Colon (tissue), 2 donors: ENCODE results near the gene SORCS2.
"Not testable (repeated sequence)": the region's sequence is repeated elsewhere in the genome, so short reads cannot be mapped to it uniquely, and the experiment has no call there.

Experiments used
- FAIRE-seq: peaks from 2 replicates; lab custom pipeline; 2012; peaks lifted over from hg19 to GRCh38; lab: Jason Lieb, UNC
- donor health status: control.
- donor health status: control.

The SORCS2 gene

DNA sequence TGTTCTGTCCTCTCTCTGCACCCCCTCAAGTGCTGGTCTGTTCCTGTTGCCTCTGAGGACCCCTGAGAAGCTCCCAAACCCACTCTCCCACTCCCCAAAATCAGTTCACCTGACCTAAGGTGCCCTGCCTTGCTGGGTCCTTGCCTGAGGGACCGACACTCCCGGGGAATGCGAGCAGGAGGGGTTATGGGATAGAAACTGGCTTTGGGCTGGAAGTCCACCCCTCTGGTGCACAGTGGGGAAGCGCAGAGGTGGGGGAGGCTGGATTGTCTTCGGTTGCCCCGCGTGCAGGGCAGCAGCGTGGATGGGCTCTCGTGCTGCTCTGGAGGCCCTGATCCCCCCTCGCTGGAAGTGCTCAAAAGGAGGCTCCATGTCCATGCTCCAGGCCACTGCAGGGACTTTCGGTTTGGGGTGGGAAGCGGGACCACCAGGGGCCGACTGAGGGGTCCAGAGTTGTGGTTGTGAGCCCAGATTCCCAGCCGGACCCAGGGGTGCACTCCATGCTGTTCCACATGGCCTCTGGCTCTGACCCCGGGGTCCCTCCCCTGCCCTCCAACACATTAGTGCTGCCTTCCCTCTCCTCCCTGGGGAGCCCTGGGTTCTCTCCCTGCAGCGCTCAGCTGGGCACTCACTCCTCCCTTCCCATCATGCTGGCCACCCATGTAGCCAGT, 7.6 kb downstream of the SORCS2 start:
- no peak for FAIRE-seq

DNA sequence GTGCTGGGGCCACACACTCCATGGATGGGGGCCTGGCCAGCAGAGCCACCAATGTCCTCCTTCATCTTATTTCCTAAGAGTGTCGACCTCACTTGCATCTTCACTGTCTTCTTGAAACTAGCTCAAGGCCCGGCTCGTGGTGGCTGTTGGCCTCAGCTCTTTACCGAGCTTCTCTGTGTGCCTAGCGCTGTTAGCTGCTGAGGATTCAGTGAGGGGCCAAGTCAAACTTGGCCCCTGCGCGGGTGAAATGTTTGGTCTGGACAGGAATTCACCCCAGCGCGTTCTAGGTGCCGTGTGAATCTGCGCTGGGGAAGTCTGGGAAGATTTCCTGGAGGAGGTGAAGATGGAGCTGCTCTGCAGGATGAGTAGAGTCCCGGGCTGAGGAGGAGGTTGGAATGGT, 8.5 kb downstream of the SORCS2 start:
- no peak for FAIRE-seq

GRCh38 chr4:7201420-7202305, 9.3 kb downstream of the SORCS2 start:
- no peak for FAIRE-seq

- FAIRE-seq: no peak
Measured at GRCh38 chr4:7202411-7202810, 10.1 kb downstream of the SORCS2 start.

DNA sequence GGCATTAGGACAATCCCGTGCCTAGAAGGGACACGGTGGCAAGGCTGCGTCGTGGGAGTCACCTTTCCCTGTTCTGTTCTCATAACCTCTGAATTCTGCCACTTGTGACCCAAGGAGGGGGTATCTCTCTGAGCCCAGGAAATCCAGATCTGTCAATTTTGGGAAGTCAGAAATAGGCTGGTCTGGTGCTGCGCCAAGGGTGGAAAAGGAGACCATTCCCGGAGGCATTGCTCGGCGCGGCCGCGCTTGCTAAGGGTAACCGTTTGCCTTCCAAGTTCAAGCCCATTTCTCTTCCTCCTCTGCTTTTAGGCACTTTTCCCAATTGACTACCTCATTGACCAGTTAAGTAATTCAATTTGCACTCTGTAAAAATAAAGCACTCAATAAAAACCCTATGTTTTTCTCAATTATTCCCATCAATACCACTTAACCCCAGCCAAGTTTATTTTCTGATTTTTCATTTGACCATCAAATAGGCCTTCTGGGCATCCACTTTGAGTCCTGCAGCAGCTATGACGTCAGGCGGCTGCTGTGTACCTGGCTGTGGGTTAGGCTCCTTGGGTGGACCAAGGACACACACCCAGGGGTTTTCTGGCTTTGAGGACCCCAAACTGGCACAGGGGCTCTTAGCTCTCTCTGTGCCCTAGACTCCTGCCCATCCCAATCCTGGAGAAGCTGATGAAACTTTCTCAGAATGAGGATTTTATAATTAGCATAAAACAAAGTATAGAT, 12.5 kb downstream of the SORCS2 start:
- FAIRE-seq: no peak

DNA sequence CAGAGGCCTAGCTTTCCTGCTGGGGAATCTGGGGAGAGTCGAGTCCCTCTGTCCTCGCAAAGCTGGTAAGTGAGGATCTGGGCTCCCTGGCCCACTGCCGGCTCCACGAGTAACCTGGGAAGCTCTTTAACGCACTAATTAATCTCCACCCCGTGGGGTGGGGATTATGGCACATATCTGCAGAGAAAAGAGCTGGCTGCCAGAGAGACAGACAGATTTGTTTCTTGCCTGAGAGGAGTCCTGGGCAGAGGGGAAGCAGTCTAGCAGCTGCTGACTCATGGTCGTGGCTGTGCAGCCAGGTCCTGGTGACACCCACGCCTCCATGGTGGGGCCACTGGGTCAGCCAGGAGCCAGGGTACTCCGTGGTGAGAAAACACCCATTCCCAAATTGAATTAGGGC, 14.0 kb downstream of the SORCS2 start:
- FAIRE-seq: no peak

GRCh38 chr4:7206911-7207567, 14.7 kb downstream of the SORCS2 start:
- no peak for FAIRE-seq

- FAIRE-seq: no peak
Measured at GRCh38 chr4:7207628-7208231, 15.4 kb downstream of the SORCS2 start.

DNA sequence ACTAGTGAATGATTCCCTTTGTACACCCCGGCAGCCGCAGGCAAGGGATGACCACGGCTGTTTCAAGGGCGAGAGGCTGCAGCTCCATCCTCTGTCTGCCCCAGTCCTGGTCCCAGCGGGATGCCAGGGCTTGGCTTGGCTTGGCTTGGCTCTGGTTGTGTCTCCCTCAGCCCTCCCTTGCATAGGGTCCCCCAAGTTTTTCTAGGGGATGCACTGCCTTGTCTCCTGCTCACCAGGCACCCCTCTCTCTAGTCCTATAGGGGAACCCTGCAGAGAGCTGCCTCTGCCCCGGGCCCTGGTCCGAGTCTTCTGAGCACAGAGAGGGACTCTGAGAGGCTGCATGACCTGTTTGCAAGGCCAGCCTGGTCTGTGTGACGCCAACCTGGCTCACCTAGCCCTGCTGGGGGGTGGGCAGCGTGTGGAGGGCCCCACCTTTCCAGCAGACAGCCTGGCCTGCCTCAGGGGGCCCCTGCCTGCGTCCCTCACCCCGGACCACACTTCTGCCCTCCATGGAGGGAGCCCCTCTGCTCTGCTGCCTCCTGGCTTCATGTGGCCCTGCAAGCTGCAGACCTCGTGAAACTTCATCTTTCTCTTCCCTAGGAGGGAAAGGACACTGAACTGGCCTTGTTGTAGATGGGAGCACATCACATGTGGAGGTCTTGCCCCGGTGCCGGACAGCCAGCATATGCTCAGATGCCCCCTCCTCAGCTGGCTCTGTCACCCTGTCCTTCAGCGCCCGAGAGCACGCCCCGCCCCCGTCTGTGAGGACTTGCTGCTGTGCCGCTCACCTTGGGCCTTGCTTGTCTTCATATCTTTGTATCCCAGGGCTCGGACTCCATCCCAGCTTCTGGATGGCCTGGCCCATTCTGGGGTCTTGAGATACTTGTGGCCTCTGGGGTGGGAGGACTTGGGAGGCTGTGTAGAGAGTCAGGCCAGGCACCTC, 16.4 kb downstream of the SORCS2 start:
- no peak for FAIRE-seq

DNA sequence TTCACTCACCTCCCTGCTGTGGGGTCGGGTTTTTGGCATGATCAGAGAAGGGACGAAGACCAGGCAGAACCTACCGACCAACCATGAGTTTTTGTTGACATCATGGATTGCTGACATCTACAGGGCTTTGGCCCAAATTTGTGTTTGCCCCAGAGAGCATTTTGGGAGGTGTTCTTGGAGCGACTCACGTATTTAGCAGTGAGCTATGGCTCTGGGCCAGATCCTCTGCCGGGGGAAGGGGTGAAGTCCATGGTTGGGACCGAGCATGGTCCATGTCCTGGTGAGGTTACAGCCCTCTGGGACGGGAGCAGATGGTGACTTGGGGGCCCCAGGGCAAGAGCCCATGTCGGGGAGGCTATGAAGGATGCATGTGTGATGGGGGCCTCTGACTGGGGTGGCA, 17.4 kb downstream of the SORCS2 start:
- FAIRE-seq: no peak

- FAIRE-seq: no peak
Measured at GRCh38 chr4:7210824-7211223, 18.5 kb downstream of the SORCS2 start.

GRCh38 chr4:7212101-7212674, 19.9 kb downstream of the SORCS2 start:
- no peak for FAIRE-seq

GRCh38 chr4:7212921-7213320, 20.6 kb downstream of the SORCS2 start:
- no peak for FAIRE-seq

GRCh38 chr4:7213807-7214206, 21.5 kb downstream of the SORCS2 start:
- no peak for FAIRE-seq

DNA sequence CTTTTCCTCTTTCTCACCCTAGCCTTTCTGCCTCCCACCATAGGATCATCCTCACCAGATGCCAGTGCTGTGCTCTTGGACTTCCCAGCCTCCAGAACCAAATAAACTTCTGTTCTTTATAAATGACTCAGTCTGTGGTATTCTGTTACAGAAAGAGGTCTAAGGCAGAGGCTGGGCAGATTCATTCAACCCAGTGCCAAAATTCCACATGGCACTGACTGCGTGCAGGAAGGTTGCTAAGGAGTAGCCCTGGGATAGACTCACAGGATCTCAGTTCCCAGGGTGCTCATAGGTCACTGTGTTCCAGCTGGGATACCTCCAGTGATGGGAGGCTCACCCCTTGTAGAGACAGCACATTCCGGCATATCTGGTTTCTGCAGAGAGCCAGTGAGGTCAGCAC, 22.0 kb downstream of the SORCS2 start:
- no peak for FAIRE-seq

DNA sequence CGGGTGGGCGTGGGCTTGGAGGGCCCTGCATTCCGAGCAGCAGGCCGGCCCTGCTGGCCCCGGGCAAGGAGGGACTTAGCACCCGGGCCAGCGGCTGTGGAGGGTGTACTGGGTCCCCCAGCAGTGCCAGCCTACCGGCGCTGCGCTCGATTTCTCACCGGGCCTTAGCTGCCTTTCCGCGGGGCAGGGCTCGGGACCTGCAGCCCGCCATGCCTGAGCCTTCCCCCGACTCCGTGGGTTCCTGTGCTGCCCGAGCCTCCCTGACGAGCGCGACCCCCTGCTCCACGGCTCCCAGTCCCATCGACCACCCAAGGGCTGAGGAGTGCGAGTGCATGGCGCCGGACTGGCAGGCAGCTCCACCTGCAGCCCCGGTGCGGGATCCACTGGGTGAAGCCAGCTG, 22.8 kb downstream of the SORCS2 start:
- not testable (repeated sequence) for FAIRE-seq

DNA sequence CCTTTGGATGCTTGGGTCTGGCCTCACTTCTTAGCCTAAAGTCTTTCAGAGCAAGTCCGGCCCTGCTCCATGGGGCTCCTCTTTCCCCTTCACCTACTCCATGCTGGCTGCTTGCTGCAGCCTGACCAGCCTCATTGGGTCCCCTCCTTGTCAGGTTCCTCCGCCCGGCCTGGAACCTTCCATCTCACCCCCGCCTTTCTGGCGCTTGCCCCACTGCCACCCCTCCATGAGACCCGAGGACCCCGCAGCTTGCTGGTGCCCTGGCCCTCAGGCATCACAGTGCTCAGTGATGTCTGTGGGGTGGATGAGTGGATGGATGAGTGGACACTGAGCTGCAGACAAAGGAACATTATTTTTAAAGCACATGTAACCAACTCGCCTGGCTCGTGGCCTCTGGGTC, 24.7 kb downstream of the SORCS2 start:
- FAIRE-seq: no peak

DNA sequence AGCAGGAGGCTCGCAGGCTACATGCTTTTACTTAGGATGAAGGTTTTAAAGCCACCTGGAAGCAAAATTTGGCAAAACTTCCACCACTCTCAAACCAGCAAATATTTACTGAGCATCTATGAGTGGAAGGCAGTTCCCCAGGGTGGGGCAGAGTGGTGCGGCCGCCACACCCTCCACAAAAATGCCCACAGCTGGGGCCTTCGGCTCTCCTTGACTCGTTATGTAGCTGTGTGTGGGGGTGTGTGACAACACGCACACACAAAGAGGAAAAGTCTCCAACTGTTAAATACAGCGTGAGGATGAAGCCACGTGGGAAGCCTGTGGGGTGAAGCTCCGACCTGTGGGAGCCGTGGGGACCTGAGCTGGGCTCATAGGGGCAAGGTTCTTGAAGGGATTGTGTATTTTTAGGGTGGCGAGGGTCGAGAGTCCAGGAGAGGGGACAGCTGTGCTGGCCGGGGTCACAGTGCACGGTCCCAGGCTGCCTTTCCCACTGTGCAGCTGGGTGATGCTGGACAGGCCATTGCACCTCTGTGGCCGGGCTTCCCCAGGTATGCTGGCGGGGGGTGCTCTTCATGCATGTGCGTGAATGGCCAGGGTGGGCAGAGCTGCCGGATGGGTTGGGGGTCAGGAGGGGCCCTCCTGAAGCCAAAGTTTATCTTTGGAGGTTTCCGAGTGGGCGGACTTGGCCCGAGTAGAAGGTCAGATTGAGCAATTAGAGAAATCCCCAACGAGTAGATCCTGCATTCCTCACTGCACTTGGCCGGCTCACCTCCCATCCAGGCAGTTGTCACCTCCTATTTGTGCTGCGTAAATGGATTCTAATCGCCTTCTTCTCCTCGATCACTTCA, 25.4 kb downstream of the SORCS2 start:
- no peak for FAIRE-seq

- FAIRE-seq: no peak
Measured at GRCh38 chr4:7218686-7219085, 26.3 kb downstream of the SORCS2 start.

DNA sequence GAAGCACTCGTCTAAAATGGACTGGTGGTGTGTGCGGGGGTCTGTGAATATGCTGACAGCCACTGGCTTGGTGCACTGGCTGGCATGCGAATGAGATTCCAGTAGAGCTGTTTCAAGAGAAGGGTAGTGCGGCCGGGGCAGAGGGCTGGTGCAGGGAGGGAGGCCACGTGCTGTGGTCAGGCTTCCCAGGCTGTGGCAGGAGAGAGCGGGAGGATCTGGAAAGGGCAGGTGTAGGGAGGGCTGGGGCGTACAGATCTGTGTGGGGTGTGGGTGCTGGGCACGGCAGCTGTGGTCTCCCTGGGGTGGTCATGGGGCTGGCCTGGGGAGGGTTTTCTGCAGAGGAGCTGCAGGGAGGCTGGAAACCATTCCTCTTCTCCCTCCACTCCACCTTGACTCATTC, 30.2 kb downstream of the SORCS2 start:
- FAIRE-seq: no peak
